Measurements from ENCODE around the gene SMARCC2.

SMARCC2 gene

GRCh38 chr12:56143217-56143616, 46.1 kb downstream of the SMARCC2 start:
- Histone ChIP-seq H3K4me3 (ENCODE audit: low read depth, low read length) (no peak overlapping the region), H3K27ac (no peak overlapping the region), H3K27me3 (replicated peaks) (no peaks in the 10 kb centered on the region), H3K36me3 (replicated peaks) (peaks cover 52% of the 10 kb centered on the region)
- TF ChIP-seq CTCF (IDR thresholded peaks at IDR 0.05; ENCODE audit: low read depth, low read length, missing control alignments), result no peak
- in situ Hi-C loops (cut with HindIII; ENCODE audit: low pct_ligation_motif_present, low sequenced_read_pairs), result no loop called here
- no peak for DNase-seq

- H3K27me3 ChIP-seq (replicated peaks), result no peaks in the 10 kb centered on the region
- no peak for DNase-seq
- H3K36me3 ChIP-seq (replicated peaks), result peaks cover 63% of the 10 kb centered on the region
- in situ Hi-C loops (cut with HindIII; ENCODE audit: low pct_ligation_motif_present, low sequenced_read_pairs), result no loop called here
- H3K27ac ChIP-seq, result no peak overlapping the region
- TF ChIP-seq CTCF (IDR thresholded peaks at IDR 0.05; ENCODE audit: low read depth, low read length, missing control alignments), result no peak
- H3K4me3 ChIP-seq (ENCODE audit: low read depth, low read length), result no peak overlapping the region
Measured at GRCh38 chr12:56141946-56142784, 47.1 kb downstream of the SMARCC2 start.

- H3K27ac ChIP-seq, result no peak overlapping the region
- in situ Hi-C loops (cut with HindIII; ENCODE audit: low pct_ligation_motif_present, low sequenced_read_pairs), result no loop called here
- H3K36me3 ChIP-seq (replicated peaks), result peaks cover 72% of the 10 kb centered on the region
Measured at GRCh38 chr12:56137853-56138571, 51.3 kb downstream of the SMARCC2 start.

GRCh38 chr12:56134897-56135296, 54.4 kb downstream of the SMARCC2 start:
- in situ Hi-C loops (cut with HindIII; ENCODE audit: low pct_ligation_motif_present, low sequenced_read_pairs), result no loop called here
- peaks cover 72% of the 10 kb centered on the region for H3K36me3 ChIP-seq (replicated peaks)
- no peak overlapping the region for H3K4me3 ChIP-seq (ENCODE audit: low read depth, low read length)
- no peak for DNase-seq
- no peak overlapping the region for H3K27ac ChIP-seq
- no peak for TF ChIP-seq CTCF (IDR thresholded peaks at IDR 0.05; ENCODE audit: low read depth, low read length, missing control alignments)
- H3K27me3 ChIP-seq (replicated peaks), result no peaks in the 10 kb centered on the region

More at GRCh38 chr12:56137853-56138571, 51.3 kb downstream of the SMARCC2 start:
- Histone ChIP-seq H3K27me3 (replicated peaks) (no peaks in the 10 kb centered on the region), H3K4me3 (ENCODE audit: low read depth, low read length) (no peak overlapping the region)
- TF ChIP-seq CTCF (IDR thresholded peaks at IDR 0.05; ENCODE audit: low read depth, low read length, missing control alignments), result no peak
- DNase-seq, result no peak

- no peak for TF ChIP-seq CTCF (IDR thresholded peaks at IDR 0.05; ENCODE audit: low read depth, low read length, missing control alignments)
- Histone ChIP-seq H3K27me3 (replicated peaks) (no peaks in the 10 kb centered on the region), H3K4me3 (ENCODE audit: low read depth, low read length) (no peak overlapping the region), H3K36me3 (replicated peaks) (peaks cover 38% of the 10 kb centered on the region), H3K27ac (no peak overlapping the region)
- in situ Hi-C loops (cut with HindIII; ENCODE audit: low pct_ligation_motif_present, low sequenced_read_pairs), result no loop called here
- DNase-seq, result no peak
Measured at GRCh38 chr12:56130876-56131275, 58.4 kb downstream of the SMARCC2 start.
